Sigmoid colon (tissue), 7 donors: ENCODE data around the gene KANTR. TPM values are rescaled to one million over a fixed set of nuclear protein-coding genes. Genes with fewer than 3 reads are reported as not detected.

Experiments
- DNase-seq: peaks from one replicate; pipeline ENCODE4 v3.0.0-alpha.2; 2019
- H3K27ac ChIP-seq, 4 donors: fragments of 200-600 bp; sonication (generic); one replicate each; pipeline ENCODE4 v1.5.1; 2016 to 2019; ENCODE audit warnings: mild to moderate bottlenecking in 1 of 4
- H3K27me3 ChIP-seq, 3 donors: fragments of 200-600 bp; sonication (generic); one replicate each; pipeline ENCODE4 v1.5.1; 2019; ENCODE audit warnings: mild to moderate bottlenecking in 1 of 3
- H3K36me3 ChIP-seq, 4 donors: fragments of 200-600 bp; sonication (generic); one replicate each; pipeline ENCODE4 v1.5.1; 2016 to 2019
- H3K4me1 ChIP-seq, 4 donors: fragments of 200-600 bp; sonication (generic); one replicate each; pipeline ENCODE4 v1.5.1; 2017 to 2019
- H3K4me3 ChIP-seq, 4 donors: fragments of 200-600 bp; sonication (generic); one replicate each; pipeline ENCODE4 v1.5.1; 2017 to 2019; ENCODE audit warnings: mild to moderate bottlenecking in 2 of 4, moderate library complexity in 1 of 4
- H3K9me3 ChIP-seq, 4 donors: fragments of 200-600 bp in 3 of 4; sonication (generic) in 3 of 4; one replicate each; pipeline versions ENCODE4 v1.5.1 to v1.6.1; 2013 to 2019
- CTCF ChIP-seq, 4 experiments: fragments of 450-650 bp in 3 of 4; fragments of 200-600 bp in 1 of 4; IDR thresholded peaks; one replicate each; pipeline ENCODE4 v1.5.1; 2016 to 2019; ENCODE audit warnings: antibody characterized with exemption in 4 of 4, mild to moderate bottlenecking in 3 of 4, moderate library complexity in 2 of 4
- EP300 ChIP-seq, 4 donors: sonication (generic); formaldehyde crosslinking; IDR thresholded peaks; one replicate each; pipeline ENCODE4 v1.6.1; 2017; ENCODE audit warnings: antibody characterized with exemption in 4 of 4
- POLR2A ChIP-seq, 2 donors: fragments of 450-650 bp; IDR thresholded peaks; one replicate each; pipeline ENCODE4 v1.6.1; 2016; ENCODE audit warnings: antibody characterized with exemption in 2 of 2, mild to moderate bottlenecking in 2 of 2, moderate library complexity in 2 of 2
- POLR2AphosphoS5 ChIP-seq, 4 donors: sonication (generic); formaldehyde crosslinking; IDR thresholded peaks; one replicate each; pipeline ENCODE4 v1.6.1; 2017; ENCODE audit warnings: antibody characterized with exemption in 4 of 4
- WGBS, 2 donors: extraction: QIAGEN DNeasy Blood & Tissue Kit; methylation state at CpG; one replicate each; pipeline ENCODE4 v1.1.7; 2013; 5-methylcytosine and 5-hydroxymethylcytosine counted together
- intact Hi-C: fragments of 100-400 bp; cut with DNase I; formaldehyde crosslinking; loops from one replicate; pipeline ENCODE4 v1.15.1; 2023
- polyA plus RNA-seq, 3 donors: library from polyadenylated mRNA; stranded (reverse); fragments of 200-250 nt; gene quantifications; one replicate each; pipeline ENCODE4 v1.2.3, GENCODE V29; 2013
- total RNA-seq, 4 donors: library from RNA; depleted of rRNA; stranded (reverse); fragments of >200 nt; gene quantifications; one replicate each; pipeline ENCODE4 v1.1.0, GENCODE V29; 2016
- donor health status: healthy with polysubstance abuse.
- donor health status: Bipolar disorder and iron deficiency.
- donor health status: healthy.

Gene KANTR
- total and polyA plus RNA-seq, 7 donors, result 0.46 to 26.6 (median 15.7) TPM

- H3K27me3 ChIP-seq, result no peaks in the 10 kb centered on the region
- 86 to 90% methylated on average over 17 of the region's 17 CpGs for WGBS, 2 donors
- H3K4me3 ChIP-seq, result peak overlapping the region in 1 of 4 donors; percentile 86
- H3K9me3 ChIP-seq, result no peaks in the 10 kb centered on the region
- peak overlapping the region; percentile 92 to 97 (median 96) for H3K27ac ChIP-seq
- H3K36me3 ChIP-seq, result peaks cover 0 to 34% (median 7%) of the 10 kb centered on the region in 4 donors
- DNase-seq, result no peak
- no peak for TF ChIP-seq EP300 (IDR thresholded peaks at IDR 0.05)
- no peak for TF ChIP-seq CTCF (IDR thresholded peaks at IDR 0.05)
- TF ChIP-seq POLR2AphosphoS5 (IDR thresholded peaks at IDR 0.05), result no peak
- TF ChIP-seq POLR2A (IDR thresholded peaks at IDR 0.05), result no peak
- intact Hi-C loops, result no loop called here
- H3K4me1 ChIP-seq, result peaks cover 0 to 45% (median 39%) of the 10 kb centered on the region in 4 donors
Observed at GRCh38 chrX:53085661-53086229, 8.2 kb upstream of the KANTR start.

GRCh38 chrX:53086464-53086863 is 7.5 kb upstream of the KANTR start:
- TF ChIP-seq POLR2A (IDR thresholded peaks at IDR 0.05) (no peak), CTCF (IDR thresholded peaks at IDR 0.05) (no peak), EP300 (IDR thresholded peaks at IDR 0.05) (peak in 2 of 4 donors; percentile 49 to 63), POLR2AphosphoS5 (IDR thresholded peaks at IDR 0.05) (peak in 3 of 4 donors; percentile 12 to 61 (median 51))
- Histone ChIP-seq H3K4me3 (peak overlapping the region in 2 of 4 donors; percentile 1 to 86), H3K27me3 (no peaks in the 10 kb centered on the region), H3K9me3 (no peaks in the 10 kb centered on the region), H3K27ac (peak overlapping the region; percentile 92 to 97 (median 96)), H3K4me1 (peaks cover 0 to 44% (median 39%) of the 10 kb centered on the region in 4 donors), H3K36me3 (peaks cover 0 to 34% (median 7%) of the 10 kb centered on the region in 4 donors)
- peak; percentile 92 for DNase-seq
- intact Hi-C loops, result no loop called here
- WGBS, 2 donors, result 40 to 73% methylated on average over 6 of the region's 6 CpGs

DNA sequence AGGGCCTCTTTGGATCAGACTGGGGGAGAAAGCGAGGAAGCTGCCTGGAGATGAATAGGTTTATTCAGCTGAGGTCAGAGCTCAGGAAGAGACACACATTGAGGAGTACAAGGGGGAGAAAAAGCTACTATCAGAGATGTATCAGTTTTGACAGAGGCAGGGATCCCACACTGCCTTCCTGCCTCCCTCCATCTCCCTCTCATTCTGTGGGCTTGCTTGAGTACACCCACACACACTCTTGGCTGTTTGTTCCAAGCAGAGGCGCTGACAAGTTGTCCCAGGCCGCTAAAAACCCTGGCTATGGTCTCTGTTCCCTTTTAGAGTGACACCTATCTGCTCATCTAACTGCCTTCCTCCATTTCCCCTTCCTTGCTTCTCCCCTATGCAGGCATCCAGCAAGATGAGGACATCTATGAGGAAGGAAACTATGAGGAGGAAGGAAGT is 6.5 kb upstream of the KANTR start:
- WGBS, 2 donors, result 73 to 90% methylated on average over 3 of the region's 3 CpGs
- Histone ChIP-seq H3K27me3 (no peaks in the 10 kb centered on the region), H3K4me1 (peaks cover 0 to 44% (median 39%) of the 10 kb centered on the region in 4 donors), H3K36me3 (peaks cover 0 to 34% (median 7%) of the 10 kb centered on the region in 4 donors), H3K27ac (peak overlapping the region; percentile 92 to 97 (median 96)), H3K4me3 (peak overlapping the region in 1 of 4 donors; percentile 86), H3K9me3 (no peaks in the 10 kb centered on the region)
- DNase-seq, result no peak
- TF ChIP-seq POLR2A (IDR thresholded peaks at IDR 0.05) (no peak), CTCF (IDR thresholded peaks at IDR 0.05) (no peak), POLR2AphosphoS5 (IDR thresholded peaks at IDR 0.05) (peak in 2 of 4 donors; percentile 11 to 21), EP300 (IDR thresholded peaks at IDR 0.05) (no peak)
- intact Hi-C loops, result no loop called here

- intact Hi-C loops, result no loop called here
- Histone ChIP-seq H3K27me3 (no peaks in the 10 kb centered on the region), H3K9me3 (no peaks in the 10 kb centered on the region), H3K4me3 (peak overlapping the region; percentile 16 to 86 (median 41)), H3K27ac (peak overlapping the region; percentile 92 to 97 (median 96)), H3K36me3 (peaks cover 0 to 34% (median 7%) of the 10 kb centered on the region in 4 donors), H3K4me1 (peaks cover 0 to 44% (median 39%) of the 10 kb centered on the region in 4 donors)
- peak in 1 of 2 donors; percentile 28 for TF ChIP-seq POLR2A (IDR thresholded peaks at IDR 0.05)
- TF ChIP-seq CTCF (IDR thresholded peaks at IDR 0.05), result no peak
- TF ChIP-seq EP300 (IDR thresholded peaks at IDR 0.05), result no peak
- TF ChIP-seq POLR2AphosphoS5 (IDR thresholded peaks at IDR 0.05), result peak; percentile 74 to 85 (median 80)
- peak; percentile 97 for DNase-seq
- 23 to 27% methylated on average over 51 of the region's 51 CpGs for WGBS, 2 donors
Observed at GRCh38 chrX:53088136-53088974, 5.6 kb upstream of the KANTR start.
